Measurements from ENCODE around the gene TOX4.
A peak's percentile ranks its signal among the peaks of the same experiment; 100 is the strongest.

DNA sequence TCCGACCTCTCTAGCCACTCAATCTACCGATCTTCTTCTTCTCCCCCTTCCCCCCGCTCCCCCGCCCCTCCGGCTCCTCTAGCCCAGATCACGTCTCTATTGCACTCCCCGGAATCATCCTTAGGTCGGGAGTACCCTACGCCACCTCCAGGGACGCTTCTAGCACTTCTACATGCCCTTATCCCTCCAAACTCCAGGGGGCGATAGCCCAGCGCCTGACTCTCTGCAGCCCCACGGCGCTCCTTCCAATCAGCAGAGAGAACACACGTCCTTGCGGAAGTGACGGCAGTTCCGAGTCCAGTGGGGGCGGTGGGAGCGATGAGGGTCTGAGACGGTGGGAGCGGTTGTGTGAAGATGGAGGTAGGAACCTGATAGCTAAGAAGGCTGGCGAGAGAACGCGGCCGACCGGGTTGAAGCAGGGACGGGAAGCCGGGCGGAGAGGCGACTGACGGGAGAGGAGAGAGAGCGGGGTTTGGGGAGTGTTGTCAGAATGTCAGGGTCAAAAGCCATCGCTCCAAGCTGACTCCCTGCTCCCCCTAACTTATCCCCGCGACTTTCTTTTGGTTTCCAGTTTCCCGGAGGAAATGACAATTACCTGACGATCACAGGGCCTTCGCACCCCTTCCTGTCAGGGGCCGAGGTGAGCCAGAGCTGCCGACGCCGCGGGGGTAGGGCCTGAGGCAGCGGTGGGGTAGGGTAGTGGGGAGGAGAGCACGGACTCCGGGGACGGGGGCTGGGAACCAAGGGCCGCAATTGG is at the start of gene TOX4, which contains the start of gene RAB2B:
- TF ChIP-seq CTCF (conservative IDR thresholded peaks at IDR 0.05 in 1 of 2, IDR thresholded peaks at IDR 0.05 in 1 of 2; ENCODE audit: extremely low read depth in 1 of 2, insufficient read depth in 1 of 2, low read depth in 1 of 2, low read length in 2 of 2) = peak; percentile 89 to 100
- no peak for TF ChIP-seq EZH2 (IDR thresholded peaks at IDR 0.05; ENCODE audit: borderline replicate concordance, low read length)

All from mammary epithelial cell (primary cell).